WTC11 (cell line): ENCODE data around the gene ZNF649. TPM values are rescaled to one million over a fixed set of nuclear protein-coding genes. Genes with fewer than 3 reads are reported as not detected.

Experiments used
- FOXP1 ChIP-seq: sonication (generic); formaldehyde crosslinking; IDR thresholded peaks from 2 replicates; pipeline ENCODE4 v1.8.0; 2022; ENCODE audit warnings: missing genetic modification reagents, mild to moderate bottlenecking, moderate library complexity, borderline replicate concordance
- IRF2 ChIP-seq: sonication (generic); formaldehyde crosslinking; IDR thresholded peaks from 2 replicates; pipeline ENCODE4 v1.8.0; 2022; ENCODE audit warnings: low read depth, missing genetic modification reagents, borderline replicate concordance
- KAT7 ChIP-seq: sonication (generic); formaldehyde crosslinking; IDR thresholded peaks from 2 replicates; pipeline ENCODE4 v1.8.1; 2023; ENCODE audit warnings: missing genetic modification reagents, mild to moderate bottlenecking, borderline replicate concordance
- NFE2L1 ChIP-seq: sonication (generic); formaldehyde crosslinking; IDR thresholded peaks from 2 replicates; pipeline ENCODE4 v1.8.1; 2023; ENCODE audit warnings: missing genetic modification reagents
- PRRX2 ChIP-seq: fragments of 250-450 bp; sonication (Bioruptor Pico); IDR thresholded peaks from 2 replicates; pipeline ENCODE4 v1.8.0; 2021; ENCODE audit warnings: mild to moderate bottlenecking
- RELA ChIP-seq: sonication (generic); formaldehyde crosslinking; IDR thresholded peaks from 2 replicates; pipeline ENCODE4 v1.8.1; 2022; ENCODE audit warnings: missing genetic modification reagents, mild to moderate bottlenecking, borderline replicate concordance
- ZNF121 ChIP-seq: sonication (generic); formaldehyde crosslinking; IDR thresholded peaks from 2 replicates; pipeline ENCODE4 v1.8.0; 2023; ENCODE audit warnings: missing genetic modification reagents
- ZNF263 ChIP-seq: sonication (generic); formaldehyde crosslinking; IDR thresholded peaks from 2 replicates; pipeline ENCODE4 v1.8.1; 2022; ENCODE audit warnings: low read depth, mild to moderate bottlenecking, moderate library complexity, missing genetic modification reagents
- ZNF317 ChIP-seq: sonication (generic); formaldehyde crosslinking; IDR thresholded peaks from 2 replicates; pipeline ENCODE4 v1.8.1; 2023; ENCODE audit warnings: low read depth, mild to moderate bottlenecking, moderate library complexity, missing genetic modification reagents, borderline replicate concordance
- ZNF671 ChIP-seq: fragments of 250-450 bp; sonication (Bioruptor Pico); IDR thresholded peaks from 2 replicates; pipeline ENCODE4 v1.8.0; 2021; ENCODE audit warnings: mild to moderate bottlenecking
- total RNA-seq: library from RNA; stranded (reverse); gene quantifications from 3 replicates; pipeline ENCODE4 v1.2.3, GENCODE V29; 2021
- TF ChIP-seq, protein P1 (sequence below): fragments of 200-600 bp; IDR thresholded peaks from 2 replicates; pipeline ENCODE4 v1.8.0; 2022; ENCODE audit warnings: antibody characterized with exemption
- TF ChIP-seq, protein P2 (sequence below): sonication (generic); formaldehyde crosslinking; IDR thresholded peaks from 2 replicates; pipeline ENCODE4 v1.8.1; 2022; ENCODE audit warnings: mild to moderate bottlenecking, moderate library complexity, missing genetic modification reagents
- TF ChIP-seq, protein P3 (sequence below): sonication (generic); formaldehyde crosslinking; IDR thresholded peaks from 2 replicates; pipeline ENCODE4 v1.8.0; 2022; ENCODE audit warnings: mild to moderate bottlenecking, missing genetic modification reagents
- TF ChIP-seq, protein P4 (sequence below): fragments of 250-450 bp; sonication (Bioruptor Pico); IDR thresholded peaks from 2 replicates; pipeline ENCODE4 v1.9.0; 2021; ENCODE audit warnings: moderate library complexity, mild to moderate bottlenecking, inconsistent platforms, borderline replicate concordance
- TF ChIP-seq, protein P5 (sequence below): sonication (generic); formaldehyde crosslinking; IDR thresholded peaks from 2 replicates; pipeline ENCODE4 v1.8.1; 2022; ENCODE audit warnings: missing genetic modification reagents, borderline replicate concordance
- TF ChIP-seq, protein P6 (sequence below): sonication (generic); formaldehyde crosslinking; conservative IDR thresholded peaks from 2 replicates; pipeline ENCODE4 v1.8.1; 2023; ENCODE audit warnings: mild to moderate bottlenecking, low read depth, missing genetic modification reagents, moderate library complexity
- TF ChIP-seq, protein P7 (sequence below): sonication (generic); formaldehyde crosslinking; IDR thresholded peaks from 2 replicates; pipeline ENCODE4 v1.8.1; 2023; ENCODE audit warnings: mild to moderate bottlenecking, missing genetic modification reagents
- TF ChIP-seq, protein P8 (sequence below): sonication (generic); formaldehyde crosslinking; IDR thresholded peaks from 2 replicates; pipeline ENCODE4 v1.8.0; 2022; ENCODE audit warnings: mild to moderate bottlenecking, missing genetic modification reagents
- TF ChIP-seq, protein P9 (sequence below): fragments of 250-450 bp; sonication (Bioruptor Pico); IDR thresholded peaks from 2 replicates; pipeline ENCODE4 v1.9.0; 2021; ENCODE audit warnings: mild to moderate bottlenecking
- TF ChIP-seq, protein P10 (sequence below): fragments of 250-450 bp; sonication (Bioruptor Pico); IDR thresholded peaks from 2 replicates; pipeline ENCODE4 v1.8.0; 2021; ENCODE audit warnings: mild to moderate bottlenecking

Gene ZNF649
- total RNA-seq, 1 experiment from 2014 or later = 64.7 TPM

DNA sequence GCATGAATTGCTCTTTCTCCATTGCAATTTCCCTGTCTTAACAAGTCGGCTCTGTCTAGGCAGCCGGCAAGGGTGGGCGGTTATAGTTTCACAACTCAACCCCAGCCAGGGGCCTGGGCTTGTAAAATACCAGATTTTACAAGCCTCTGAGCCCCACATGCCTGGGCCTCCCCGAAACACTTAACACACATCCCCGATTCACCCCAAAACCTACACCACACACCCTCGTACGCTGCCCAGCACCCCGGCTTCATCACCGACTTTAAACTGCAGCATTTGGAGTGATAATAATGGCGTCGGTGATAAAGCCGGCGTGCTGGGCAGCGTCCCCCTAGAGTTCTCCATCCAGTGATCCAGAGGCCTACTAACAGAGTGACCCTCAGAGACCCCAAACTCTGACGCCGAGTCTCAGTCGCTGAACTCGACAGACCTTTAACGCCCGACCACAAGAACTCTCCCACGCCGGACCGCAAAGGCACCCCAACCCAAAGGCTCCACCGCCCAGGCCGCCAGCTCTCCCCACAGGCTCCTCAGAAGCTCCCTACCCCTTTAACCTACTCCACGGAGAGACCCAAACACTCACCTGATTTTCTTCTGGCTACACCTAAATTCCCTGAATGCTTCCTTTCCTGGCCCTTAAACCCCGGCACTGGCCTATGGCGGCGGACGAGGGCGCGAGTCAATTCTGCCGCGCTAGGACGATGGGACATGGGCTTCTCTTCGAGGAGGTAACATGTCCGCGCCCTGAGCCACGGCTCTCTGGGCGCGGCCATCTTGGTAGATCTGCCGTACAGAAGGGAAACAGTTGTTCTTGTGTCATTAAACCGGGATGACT, at the start of gene ZNF649 (continued):
- TF ChIP-seq RELA (CRISPR knock-in tag) (no peak), IRF2 (CRISPR knock-in tag) (no peak), FOXP1 (peak; percentile 66; the same call in 1 of the 2 replicates), NFE2L1 (CRISPR knock-in tag) (0 out of 2 replicates have a peak, but pooled peaks have one; percentile 27), ZNF121 (CRISPR knock-in tag) (no peak), ZNF317 (CRISPR knock-in tag) (no peak), PRRX2 (CRISPR knock-in tag) (no peak), KAT7 (CRISPR knock-in tag) (no peak), ZNF671 (CRISPR knock-in tag) (no peak), ZNF263 (CRISPR knock-in tag) (no peak)
- TF ChIP-seq, protein P1, sequence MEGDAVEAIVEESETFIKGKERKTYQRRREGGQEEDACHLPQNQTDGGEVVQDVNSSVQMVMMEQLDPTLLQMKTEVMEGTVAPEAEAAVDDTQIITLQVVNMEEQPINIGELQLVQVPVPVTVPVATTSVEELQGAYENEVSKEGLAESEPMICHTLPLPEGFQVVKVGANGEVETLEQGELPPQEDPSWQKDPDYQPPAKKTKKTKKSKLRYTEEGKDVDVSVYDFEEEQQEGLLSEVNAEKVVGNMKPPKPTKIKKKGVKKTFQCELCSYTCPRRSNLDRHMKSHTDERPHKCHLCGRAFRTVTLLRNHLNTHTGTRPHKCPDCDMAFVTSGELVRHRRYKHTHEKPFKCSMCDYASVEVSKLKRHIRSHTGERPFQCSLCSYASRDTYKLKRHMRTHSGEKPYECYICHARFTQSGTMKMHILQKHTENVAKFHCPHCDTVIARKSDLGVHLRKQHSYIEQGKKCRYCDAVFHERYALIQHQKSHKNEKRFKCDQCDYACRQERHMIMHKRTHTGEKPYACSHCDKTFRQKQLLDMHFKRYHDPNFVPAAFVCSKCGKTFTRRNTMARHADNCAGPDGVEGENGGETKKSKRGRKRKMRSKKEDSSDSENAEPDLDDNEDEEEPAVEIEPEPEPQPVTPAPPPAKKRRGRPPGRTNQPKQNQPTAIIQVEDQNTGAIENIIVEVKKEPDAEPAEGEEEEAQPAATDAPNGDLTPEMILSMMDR = no peak
- TF ChIP-seq, protein P2, sequence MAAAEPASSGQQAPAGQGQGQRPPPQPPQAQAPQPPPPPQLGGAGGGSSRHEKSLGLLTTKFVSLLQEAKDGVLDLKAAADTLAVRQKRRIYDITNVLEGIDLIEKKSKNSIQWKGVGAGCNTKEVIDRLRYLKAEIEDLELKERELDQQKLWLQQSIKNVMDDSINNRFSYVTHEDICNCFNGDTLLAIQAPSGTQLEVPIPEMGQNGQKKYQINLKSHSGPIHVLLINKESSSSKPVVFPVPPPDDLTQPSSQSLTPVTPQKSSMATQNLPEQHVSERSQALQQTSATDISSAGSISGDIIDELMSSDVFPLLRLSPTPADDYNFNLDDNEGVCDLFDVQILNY (CRISPR knock-in tag) = peak; percentile 34; the same call in 1 of the 2 replicates
- TF ChIP-seq, protein P3, sequence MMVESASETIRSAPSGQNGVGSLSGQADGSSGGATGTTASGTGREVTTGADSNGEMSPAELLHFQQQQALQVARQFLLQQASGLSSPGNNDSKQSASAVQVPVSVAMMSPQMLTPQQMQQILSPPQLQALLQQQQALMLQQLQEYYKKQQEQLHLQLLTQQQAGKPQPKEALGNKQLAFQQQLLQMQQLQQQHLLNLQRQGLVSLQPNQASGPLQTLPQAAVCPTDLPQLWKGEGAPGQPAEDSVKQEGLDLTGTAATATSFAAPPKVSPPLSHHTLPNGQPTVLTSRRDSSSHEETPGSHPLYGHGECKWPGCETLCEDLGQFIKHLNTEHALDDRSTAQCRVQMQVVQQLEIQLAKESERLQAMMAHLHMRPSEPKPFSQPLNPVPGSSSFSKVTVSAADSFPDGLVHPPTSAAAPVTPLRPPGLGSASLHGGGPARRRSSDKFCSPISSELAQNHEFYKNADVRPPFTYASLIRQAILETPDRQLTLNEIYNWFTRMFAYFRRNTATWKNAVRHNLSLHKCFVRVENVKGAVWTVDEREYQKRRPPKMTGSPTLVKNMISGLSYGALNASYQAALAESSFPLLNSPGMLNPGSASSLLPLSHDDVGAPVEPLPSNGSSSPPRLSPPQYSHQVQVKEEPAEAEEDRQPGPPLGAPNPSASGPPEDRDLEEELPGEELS (CRISPR knock-in tag) = no peak
- TF ChIP-seq, protein P4, sequence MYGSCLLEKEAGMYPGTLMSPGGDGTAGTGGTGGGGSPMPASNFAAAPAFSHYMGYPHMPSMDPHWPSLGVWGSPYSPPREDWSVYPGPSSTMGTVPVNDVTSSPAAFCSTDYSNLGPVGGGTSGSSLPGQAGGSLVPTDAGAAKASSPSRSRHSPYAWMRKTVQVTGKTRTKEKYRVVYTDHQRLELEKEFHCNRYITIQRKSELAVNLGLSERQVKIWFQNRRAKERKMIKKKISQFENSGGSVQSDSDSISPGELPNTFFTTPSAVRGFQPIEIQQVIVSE = no peak
- TF ChIP-seq, protein P5, sequence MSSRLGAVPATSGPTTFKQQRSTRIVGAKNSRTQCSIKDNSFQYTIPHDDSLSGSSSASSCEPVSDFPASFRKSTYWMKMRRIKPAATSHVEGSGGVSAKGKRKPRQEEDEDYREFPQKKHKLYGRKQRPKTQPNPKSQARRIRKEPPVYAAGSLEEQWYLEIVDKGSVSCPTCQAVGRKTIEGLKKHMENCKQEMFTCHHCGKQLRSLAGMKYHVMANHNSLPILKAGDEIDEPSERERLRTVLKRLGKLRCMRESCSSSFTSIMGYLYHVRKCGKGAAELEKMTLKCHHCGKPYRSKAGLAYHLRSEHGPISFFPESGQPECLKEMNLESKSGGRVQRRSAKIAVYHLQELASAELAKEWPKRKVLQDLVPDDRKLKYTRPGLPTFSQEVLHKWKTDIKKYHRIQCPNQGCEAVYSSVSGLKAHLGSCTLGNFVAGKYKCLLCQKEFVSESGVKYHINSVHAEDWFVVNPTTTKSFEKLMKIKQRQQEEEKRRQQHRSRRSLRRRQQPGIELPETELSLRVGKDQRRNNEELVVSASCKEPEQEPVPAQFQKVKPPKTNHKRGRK (CRISPR knock-in tag) = no peak
- TF ChIP-seq, protein P6, sequence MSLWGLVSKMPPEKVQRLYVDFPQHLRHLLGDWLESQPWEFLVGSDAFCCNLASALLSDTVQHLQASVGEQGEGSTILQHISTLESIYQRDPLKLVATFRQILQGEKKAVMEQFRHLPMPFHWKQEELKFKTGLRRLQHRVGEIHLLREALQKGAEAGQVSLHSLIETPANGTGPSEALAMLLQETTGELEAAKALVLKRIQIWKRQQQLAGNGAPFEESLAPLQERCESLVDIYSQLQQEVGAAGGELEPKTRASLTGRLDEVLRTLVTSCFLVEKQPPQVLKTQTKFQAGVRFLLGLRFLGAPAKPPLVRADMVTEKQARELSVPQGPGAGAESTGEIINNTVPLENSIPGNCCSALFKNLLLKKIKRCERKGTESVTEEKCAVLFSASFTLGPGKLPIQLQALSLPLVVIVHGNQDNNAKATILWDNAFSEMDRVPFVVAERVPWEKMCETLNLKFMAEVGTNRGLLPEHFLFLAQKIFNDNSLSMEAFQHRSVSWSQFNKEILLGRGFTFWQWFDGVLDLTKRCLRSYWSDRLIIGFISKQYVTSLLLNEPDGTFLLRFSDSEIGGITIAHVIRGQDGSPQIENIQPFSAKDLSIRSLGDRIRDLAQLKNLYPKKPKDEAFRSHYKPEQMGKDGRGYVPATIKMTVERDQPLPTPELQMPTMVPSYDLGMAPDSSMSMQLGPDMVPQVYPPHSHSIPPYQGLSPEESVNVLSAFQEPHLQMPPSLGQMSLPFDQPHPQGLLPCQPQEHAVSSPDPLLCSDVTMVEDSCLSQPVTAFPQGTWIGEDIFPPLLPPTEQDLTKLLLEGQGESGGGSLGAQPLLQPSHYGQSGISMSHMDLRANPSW (CRISPR knock-in tag) = no peak
- TF ChIP-seq, protein P7, sequence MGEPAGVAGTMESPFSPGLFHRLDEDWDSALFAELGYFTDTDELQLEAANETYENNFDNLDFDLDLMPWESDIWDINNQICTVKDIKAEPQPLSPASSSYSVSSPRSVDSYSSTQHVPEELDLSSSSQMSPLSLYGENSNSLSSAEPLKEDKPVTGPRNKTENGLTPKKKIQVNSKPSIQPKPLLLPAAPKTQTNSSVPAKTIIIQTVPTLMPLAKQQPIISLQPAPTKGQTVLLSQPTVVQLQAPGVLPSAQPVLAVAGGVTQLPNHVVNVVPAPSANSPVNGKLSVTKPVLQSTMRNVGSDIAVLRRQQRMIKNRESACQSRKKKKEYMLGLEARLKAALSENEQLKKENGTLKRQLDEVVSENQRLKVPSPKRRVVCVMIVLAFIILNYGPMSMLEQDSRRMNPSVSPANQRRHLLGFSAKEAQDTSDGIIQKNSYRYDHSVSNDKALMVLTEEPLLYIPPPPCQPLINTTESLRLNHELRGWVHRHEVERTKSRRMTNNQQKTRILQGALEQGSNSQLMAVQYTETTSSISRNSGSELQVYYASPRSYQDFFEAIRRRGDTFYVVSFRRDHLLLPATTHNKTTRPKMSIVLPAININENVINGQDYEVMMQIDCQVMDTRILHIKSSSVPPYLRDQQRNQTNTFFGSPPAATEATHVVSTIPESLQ (CRISPR knock-in tag) = no peak
- TF ChIP-seq, protein P8, sequence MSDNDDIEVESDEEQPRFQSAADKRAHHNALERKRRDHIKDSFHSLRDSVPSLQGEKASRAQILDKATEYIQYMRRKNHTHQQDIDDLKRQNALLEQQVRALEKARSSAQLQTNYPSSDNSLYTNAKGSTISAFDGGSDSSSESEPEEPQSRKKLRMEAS (CRISPR knock-in tag) = no peak; the same call in 1 of the 2 replicates
- TF ChIP-seq, protein P9, sequence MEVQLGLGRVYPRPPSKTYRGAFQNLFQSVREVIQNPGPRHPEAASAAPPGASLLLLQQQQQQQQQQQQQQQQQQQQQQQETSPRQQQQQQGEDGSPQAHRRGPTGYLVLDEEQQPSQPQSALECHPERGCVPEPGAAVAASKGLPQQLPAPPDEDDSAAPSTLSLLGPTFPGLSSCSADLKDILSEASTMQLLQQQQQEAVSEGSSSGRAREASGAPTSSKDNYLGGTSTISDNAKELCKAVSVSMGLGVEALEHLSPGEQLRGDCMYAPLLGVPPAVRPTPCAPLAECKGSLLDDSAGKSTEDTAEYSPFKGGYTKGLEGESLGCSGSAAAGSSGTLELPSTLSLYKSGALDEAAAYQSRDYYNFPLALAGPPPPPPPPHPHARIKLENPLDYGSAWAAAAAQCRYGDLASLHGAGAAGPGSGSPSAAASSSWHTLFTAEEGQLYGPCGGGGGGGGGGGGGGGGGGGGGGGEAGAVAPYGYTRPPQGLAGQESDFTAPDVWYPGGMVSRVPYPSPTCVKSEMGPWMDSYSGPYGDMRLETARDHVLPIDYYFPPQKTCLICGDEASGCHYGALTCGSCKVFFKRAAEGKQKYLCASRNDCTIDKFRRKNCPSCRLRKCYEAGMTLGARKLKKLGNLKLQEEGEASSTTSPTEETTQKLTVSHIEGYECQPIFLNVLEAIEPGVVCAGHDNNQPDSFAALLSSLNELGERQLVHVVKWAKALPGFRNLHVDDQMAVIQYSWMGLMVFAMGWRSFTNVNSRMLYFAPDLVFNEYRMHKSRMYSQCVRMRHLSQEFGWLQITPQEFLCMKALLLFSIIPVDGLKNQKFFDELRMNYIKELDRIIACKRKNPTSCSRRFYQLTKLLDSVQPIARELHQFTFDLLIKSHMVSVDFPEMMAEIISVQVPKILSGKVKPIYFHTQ (CRISPR knock-in tag) = no peak
- TF ChIP-seq, protein P10, sequence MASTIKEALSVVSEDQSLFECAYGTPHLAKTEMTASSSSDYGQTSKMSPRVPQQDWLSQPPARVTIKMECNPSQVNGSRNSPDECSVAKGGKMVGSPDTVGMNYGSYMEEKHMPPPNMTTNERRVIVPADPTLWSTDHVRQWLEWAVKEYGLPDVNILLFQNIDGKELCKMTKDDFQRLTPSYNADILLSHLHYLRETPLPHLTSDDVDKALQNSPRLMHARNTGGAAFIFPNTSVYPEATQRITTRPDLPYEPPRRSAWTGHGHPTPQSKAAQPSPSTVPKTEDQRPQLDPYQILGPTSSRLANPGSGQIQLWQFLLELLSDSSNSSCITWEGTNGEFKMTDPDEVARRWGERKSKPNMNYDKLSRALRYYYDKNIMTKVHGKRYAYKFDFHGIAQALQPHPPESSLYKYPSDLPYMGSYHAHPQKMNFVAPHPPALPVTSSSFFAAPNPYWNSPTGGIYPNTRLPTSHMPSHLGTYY (CRISPR knock-in tag) = 0 out of 2 replicates have a peak, but pooled peaks have one; percentile 16
